Keratinocyte (primary cell): Measurements from ENCODE around the gene SERTAD4.

Source experiments
- EZH2 ChIP-seq: IDR thresholded peaks from one replicate; pipeline ENCODE4 v1.6.1; 2012; ENCODE audit warnings: inconsistent platforms, mild to moderate bottlenecking, low read length, moderate library complexity
- TF ChIP-seq, protein P1 (sequence below), 3 experiments: IDR thresholded peaks in 1 of 3; conservative IDR thresholded peaks in 1 of 3; optimal IDR thresholded peaks in 1 of 3; 2 replicates in 2 of 3; 3 replicates in 1 of 3; pipeline versions ENCODE3 to v1.5.1; 2011; ENCODE audit warnings: low read length in 3 of 3, mild to moderate bottlenecking in 3 of 3, moderate library complexity in 2 of 3, control low read depth in 1 of 3, inconsistent platforms in 1 of 3; ENCODE audit not compliant: insufficient read depth in 2 of 3; ENCODE audit errors: extremely low read depth in 1 of 3

- TF ChIP-seq, protein P1, sequence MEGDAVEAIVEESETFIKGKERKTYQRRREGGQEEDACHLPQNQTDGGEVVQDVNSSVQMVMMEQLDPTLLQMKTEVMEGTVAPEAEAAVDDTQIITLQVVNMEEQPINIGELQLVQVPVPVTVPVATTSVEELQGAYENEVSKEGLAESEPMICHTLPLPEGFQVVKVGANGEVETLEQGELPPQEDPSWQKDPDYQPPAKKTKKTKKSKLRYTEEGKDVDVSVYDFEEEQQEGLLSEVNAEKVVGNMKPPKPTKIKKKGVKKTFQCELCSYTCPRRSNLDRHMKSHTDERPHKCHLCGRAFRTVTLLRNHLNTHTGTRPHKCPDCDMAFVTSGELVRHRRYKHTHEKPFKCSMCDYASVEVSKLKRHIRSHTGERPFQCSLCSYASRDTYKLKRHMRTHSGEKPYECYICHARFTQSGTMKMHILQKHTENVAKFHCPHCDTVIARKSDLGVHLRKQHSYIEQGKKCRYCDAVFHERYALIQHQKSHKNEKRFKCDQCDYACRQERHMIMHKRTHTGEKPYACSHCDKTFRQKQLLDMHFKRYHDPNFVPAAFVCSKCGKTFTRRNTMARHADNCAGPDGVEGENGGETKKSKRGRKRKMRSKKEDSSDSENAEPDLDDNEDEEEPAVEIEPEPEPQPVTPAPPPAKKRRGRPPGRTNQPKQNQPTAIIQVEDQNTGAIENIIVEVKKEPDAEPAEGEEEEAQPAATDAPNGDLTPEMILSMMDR (optimal IDR thresholded peaks at IDR 0.05 in 1 of 3, IDR thresholded peaks at IDR 0.05 in 1 of 3, conservative IDR thresholded peaks at IDR 0.05 in 1 of 3; ENCODE audit: extremely low read depth in 1 of 3, insufficient read depth in 2 of 3, low read length in 3 of 3), result no peak
- no peak for TF ChIP-seq EZH2
These were observed 1.1 kb downstream of the SERTAD4 start for GRCh38 chr1:210233495-210234328.
